T-cell (primary cell): ENCODE measurements around the gene ELF4. TPM values are rescaled to one million over a fixed set of nuclear protein-coding genes. Genes with fewer than 3 reads are reported as not detected.

Experiments
- ATAC-seq, 4 experiments: fragments of 200-7000 bp in 3 of 4; fragments of 150-1000 bp in 1 of 4; cut with Tn5 transposase; replicated peaks in 1 of 4; 1 replicate in 3 of 4; 2 replicates in 1 of 4; pipeline ENCODE4 v1.10.0; 2021; ENCODE audit warnings: moderate library complexity in 3 of 4, mild to moderate bottlenecking in 2 of 4, moderate number of reproducible peaks in 1 of 4
- CTCF ChIA-PET, 2 donors: fragments of 300-600 bp; sonication (Branson Sonifier 250); formaldehyde crosslinking; loops; one replicate each; lab custom pipeline; 2022; ENCODE audit warnings: antibody characterized with exemption in 2 of 2; lab: Charles Lee
- POLR2A ChIA-PET, 2 donors: fragments of 300-600 bp; sonication (Branson Sonifier 250); formaldehyde crosslinking; loops; one replicate each; lab custom pipeline; 2022; ENCODE audit warnings: antibody characterized with exemption in 2 of 2; lab: Charles Lee
- DNase-seq, 35 experiments: peaks; one replicate each; pipeline versions ENCODE4 v3.0.0 to v3.0.0-alpha.2; 2013 to 2023
- H3K27ac ChIP-seq: one replicate; pipeline ENCODE4 v1.5.1; 2013; ENCODE audit warnings: low read length
- H3K27me3 ChIP-seq, 2 experiments: replicated peaks in 1 of 2; 1 replicate in 1 of 2; 2 replicates in 1 of 2; pipeline versions ENCODE4 v1.6.1 to v1.7.0; 2013; ENCODE audit warnings: low read length in 1 of 2, mixed read lengths in 1 of 2; ENCODE audit not compliant: control insufficient read depth in 2 of 2, insufficient read depth in 2 of 2; ENCODE audit errors: extremely low read depth in 1 of 2
- H3K36me3 ChIP-seq, 2 donors: 1 replicate in 1 of 2; 2 replicates in 1 of 2; pipeline versions ENCODE4 v1.6.1 to v1.7.0; 2013; ENCODE audit warnings: low read length in 1 of 2; ENCODE audit not compliant: control insufficient read depth in 2 of 2, insufficient read depth in 1 of 2; ENCODE audit errors: extremely low read depth in 1 of 2
- H3K4me1 ChIP-seq, 2 experiments: 1 replicate in 1 of 2; 2 replicates in 1 of 2; pipeline versions ENCODE4 v1.6.1 to v1.7.0; 2013; ENCODE audit warnings: low read length in 2 of 2, mixed read lengths in 1 of 2; ENCODE audit not compliant: insufficient read depth in 2 of 2, control insufficient read depth in 1 of 2; ENCODE audit errors: extremely low read depth in 1 of 2
- H3K4me3 ChIP-seq, 2 donors: 1 replicate in 1 of 2; 2 replicates in 1 of 2; pipeline versions ENCODE4 v1.5.1 to v1.7.0; 2013; ENCODE audit warnings: mild to moderate bottlenecking in 2 of 2, low read length in 1 of 2, moderate library complexity in 1 of 2; ENCODE audit not compliant: control insufficient read depth in 1 of 2; ENCODE audit errors: extremely low read depth in 1 of 2
- H3K9me3 ChIP-seq: 2 replicates; pipeline ENCODE4 v1.7.0; 2013
- H3K27ac Mint-ChIP-seq, 2 donors: one replicate each; pipeline ENCODE4 v1.8.0; 2020 to 2021; ENCODE audit warnings: mild to moderate bottlenecking in 2 of 2, mixed read lengths in 2 of 2
- H3K27me3 Mint-ChIP-seq, 2 donors: one replicate each; pipeline ENCODE4 v1.8.0; 2021 to 2022; ENCODE audit warnings: mixed read lengths in 2 of 2
- H3K36me3 Mint-ChIP-seq: one replicate; pipeline ENCODE4 v1.8.0; 2021; ENCODE audit warnings: mixed read lengths
- H3K4me1 Mint-ChIP-seq, 3 donors: one replicate each; pipeline ENCODE4 v1.8.0; 2020 to 2022; ENCODE audit warnings: mixed read lengths in 3 of 3, mild to moderate bottlenecking in 1 of 3
- H3K4me3 Mint-ChIP-seq, 3 donors: one replicate each; pipeline ENCODE4 v1.8.0; 2020 to 2022; ENCODE audit warnings: mild to moderate bottlenecking in 3 of 3, mixed read lengths in 3 of 3, moderate library complexity in 3 of 3
- H3K9me3 Mint-ChIP-seq, 3 donors: one replicate each; pipeline ENCODE4 v1.8.0; 2020 to 2022; ENCODE audit warnings: mixed read lengths in 3 of 3
- WGBS: methylation state at CpG from one replicate; pipeline ENCODE4 v1.1.5; 2013; ENCODE audit warnings: missing lambda C conversion rate; ENCODE audit not compliant: insufficient coverage; 5-methylcytosine and 5-hydroxymethylcytosine counted together
- total RNA-seq, 35 experiments: library from RNA in 6 of 35; stranded (reverse) in 6 of 35; fragments of 120-200 nt in 1 of 35; gene quantifications; one replicate each; pipeline versions ENCODE4 v1.2.1 to v1.2.4 and lab custom pipeline; 2013 to 2026

ELF4 gene
- total RNA-seq, 5 donors from 2014 or later (not counting 1 experiment from before 2014, with no cell fraction given): 30.0 to 35.6 (median 30.6) TPM

GRCh38 chrX:130032552-130032951, 77.7 kb downstream of the ELF4 start:
- no peaks in the 10 kb centered on the region for H3K4me1 ChIP-seq
- peaks cover 0 to 28% of the 10 kb centered on the region in 2 donors for H3K36me3 ChIP-seq
- ChIA-PET POLR2A (no interaction called here), CTCF (interaction anchor here in 1 of 2 donors (0.9 kb wide), 1 partner anchor 107 kb away, joined by 3 read pairs; no protein-coding TSS in a partner anchor)
- no peak for DNase-seq
- no peak overlapping the region for H3K27ac ChIP-seq
- H3K4me1 Mint-ChIP-seq: peaks cover 0 to 2% (median 1%) of the 10 kb centered on the region in 3 donors
- H3K4me3 ChIP-seq: no peak overlapping the region
- H3K9me3 Mint-ChIP-seq: no peaks in the 10 kb centered on the region
- peaks cover 0 to 3% of the 10 kb centered on the region in 2 donors for H3K27me3 Mint-ChIP-seq
- H3K4me3 Mint-ChIP-seq: no peak overlapping the region
- no peaks in the 10 kb centered on the region for H3K9me3 ChIP-seq
- H3K36me3 Mint-ChIP-seq: peaks cover 14% of the 10 kb centered on the region
- no peaks in the 10 kb centered on the region for H3K27me3 ChIP-seq
- no peak overlapping the region for H3K27ac Mint-ChIP-seq
- WGBS: no CpG with 5 or more reads among the region's 3 CpGs
- ATAC-seq: no peak

- WGBS: no CpG with 5 or more reads among the region's 4 CpGs
- peaks cover 0 to 2% (median 1%) of the 10 kb centered on the region in 3 donors for H3K4me1 Mint-ChIP-seq
- peaks cover 16% of the 10 kb centered on the region for H3K36me3 Mint-ChIP-seq
- Histone ChIP-seq H3K27me3 (no peaks in the 10 kb centered on the region), H3K27ac (no peak overlapping the region), H3K9me3 (no peaks in the 10 kb centered on the region), H3K4me3 (no peak overlapping the region), H3K4me1 (no peaks in the 10 kb centered on the region), H3K36me3 (peaks cover 0 to 35% of the 10 kb centered on the region in 2 donors)
- no peaks in the 10 kb centered on the region for H3K9me3 Mint-ChIP-seq
- H3K27me3 Mint-ChIP-seq: peaks cover 0 to 3% of the 10 kb centered on the region in 2 donors
- ChIA-PET POLR2A (no interaction called here), CTCF (no interaction called here)
- ATAC-seq: no peak
- DNase-seq: no peak
- no peak overlapping the region for H3K27ac Mint-ChIP-seq
- no peak overlapping the region for H3K4me3 Mint-ChIP-seq
Observed at GRCh38 chrX:130030826-130031225, 79.5 kb downstream of the ELF4 start.

GRCh38 chrX:130028196-130028595, 82.1 kb downstream of the ELF4 start:
- no peak overlapping the region for H3K4me3 ChIP-seq
- H3K9me3 ChIP-seq: no peaks in the 10 kb centered on the region
- Mint-ChIP-seq H3K36me3 (peaks cover 16% of the 10 kb centered on the region), H3K9me3 (no peaks in the 10 kb centered on the region), H3K27ac (no peak overlapping the region), H3K4me1 (peaks cover 13 to 15% (median 14%) of the 10 kb centered on the region in 3 donors), H3K4me3 (no peak overlapping the region), H3K27me3 (peaks cover 0 to 3% of the 10 kb centered on the region in 2 donors)
- no peaks in the 10 kb centered on the region for H3K27me3 ChIP-seq
- WGBS: 100% methylated on average over 1 of the region's 5 CpGs
- peak in 32 of 35 experiments; percentile 4 to 68 (median 33) for DNase-seq
- POLR2A ChIA-PET: interaction anchor here (0.5 to 0.7 kb wide), 2 partner anchors 103 to 128 kb away, joined by 3 to 5 read pairs; no protein-coding TSS in a partner anchor
- ATAC-seq: no peak
- CTCF ChIA-PET: interaction anchor here (0.7 to 6.8 kb wide), 15 partner anchors 10 to 427 kb away, joined by 3 to 100 read pairs (median 4); partner anchors contain the start of gene APLN (in 1 of the 2)
- peaks cover 0 to 37% of the 10 kb centered on the region in 2 donors for H3K36me3 ChIP-seq
- no peak overlapping the region for H3K27ac ChIP-seq
- peaks cover 2 to 13% of the 10 kb centered on the region in 2 experiments for H3K4me1 ChIP-seq

GRCh38 chrX:130027569-130027968, 82.7 kb downstream of the ELF4 start:
- ATAC-seq: no peak
- Histone ChIP-seq H3K36me3 (peaks cover 0 to 43% of the 10 kb centered on the region in 2 donors), H3K9me3 (no peaks in the 10 kb centered on the region), H3K27me3 (no peaks in the 10 kb centered on the region), H3K4me1 (peaks cover 2 to 13% of the 10 kb centered on the region in 2 experiments), H3K27ac (no peak overlapping the region), H3K4me3 (no peak overlapping the region)
- no peak overlapping the region for H3K27ac Mint-ChIP-seq
- WGBS: 90% methylated on average over 2 of the region's 4 CpGs
- H3K36me3 Mint-ChIP-seq: peaks cover 19% of the 10 kb centered on the region
- no peaks in the 10 kb centered on the region for H3K9me3 Mint-ChIP-seq
- POLR2A ChIA-PET: interaction anchor here in 1 of 2 donors (0.7 kb wide), 1 partner anchor 102 kb away, joined by 5 read pairs; no protein-coding TSS in a partner anchor
- CTCF ChIA-PET: interaction anchor here (0.7 to 6.8 kb wide), 11 partner anchors 9 to 426 kb away, joined by 3 to 100 read pairs (median 4); partner anchors contain the start of gene APLN (in 1 of the 2)
- DNase-seq: no peak
- no peak overlapping the region for H3K4me3 Mint-ChIP-seq
- H3K27me3 Mint-ChIP-seq: peaks cover 0 to 3% of the 10 kb centered on the region in 2 donors
- H3K4me1 Mint-ChIP-seq: peaks cover 13 to 15% (median 14%) of the 10 kb centered on the region in 3 donors

- CTCF ChIA-PET: interaction anchor here (0.6 to 6.8 kb wide), 4 partner anchors 44 to 421 kb away, joined by 4 to 100 read pairs (median 12); no protein-coding TSS in a partner anchor
- no peaks in the 10 kb centered on the region for H3K27me3 Mint-ChIP-seq
Observed at GRCh38 chrX:130025256-130025655, 85.0 kb downstream of the ELF4 start.

GRCh38 chrX:130024127-130024526, 86.2 kb downstream of the ELF4 start:
- 14% methylated on average over 1 of the region's 9 CpGs for WGBS
- ChIA-PET CTCF (interaction anchor here (0.6 to 6.8 kb wide), 7 partner anchors 15 to 420 kb away, joined by 3 to 100 read pairs (median 4); no protein-coding TSS in a partner anchor), POLR2A (no interaction called here)
- H3K27me3 ChIP-seq: no peaks in the 10 kb centered on the region
- H3K4me1 ChIP-seq: peaks cover 2 to 13% of the 10 kb centered on the region in 2 experiments
- peak; percentile 99 to 100 (median 100) for ATAC-seq
- H3K9me3 ChIP-seq: no peaks in the 10 kb centered on the region
- Mint-ChIP-seq H3K27me3 (no peaks in the 10 kb centered on the region), H3K9me3 (no peaks in the 10 kb centered on the region), H3K4me3 (peak overlapping the region; percentile 31 to 42 (median 39)), H3K36me3 (peaks cover 11% of the 10 kb centered on the region), H3K27ac (peak overlapping the region; percentile 68 to 81), H3K4me1 (peaks cover 13 to 15% (median 14%) of the 10 kb centered on the region in 3 donors)
- peaks cover 0 to 36% of the 10 kb centered on the region in 2 donors for H3K36me3 ChIP-seq
- no peak overlapping the region for H3K4me3 ChIP-seq
- DNase-seq: peak; percentile 62 to 89 (median 80)
- H3K27ac ChIP-seq: peak overlapping the region; percentile 49

More at GRCh38 chrX:130025256-130025655, 85.0 kb downstream of the ELF4 start:
- DNase-seq: no peak
- Mint-ChIP-seq H3K36me3 (peaks cover 11% of the 10 kb centered on the region), H3K27ac (no peak overlapping the region), H3K4me1 (peaks cover 13 to 15% (median 14%) of the 10 kb centered on the region in 3 donors), H3K9me3 (no peaks in the 10 kb centered on the region), H3K4me3 (no peak overlapping the region)
- peaks cover 2 to 13% of the 10 kb centered on the region in 2 experiments for H3K4me1 ChIP-seq
- H3K4me3 ChIP-seq: no peak overlapping the region
- 98% methylated on average over 12 of the region's 19 CpGs for WGBS
- peaks cover 0 to 43% of the 10 kb centered on the region in 2 donors for H3K36me3 ChIP-seq
- ATAC-seq: no peak
- H3K9me3 ChIP-seq: no peaks in the 10 kb centered on the region
- H3K27me3 ChIP-seq: no peaks in the 10 kb centered on the region
- POLR2A ChIA-PET: no interaction called here
- no peak overlapping the region for H3K27ac ChIP-seq
